HG02798 (cell line): ENCODE results near the gene P4HB.

Source experiments
- ATAC-seq: cut with Tn5 transposase; IDR thresholded peaks from one replicate; pipeline ENCODE4 v1.9.1; 2021; ENCODE audit warnings: mild to moderate bottlenecking; ENCODE audit not compliant: unreplicated experiment, poor library complexity

P4HB gene

DNA sequence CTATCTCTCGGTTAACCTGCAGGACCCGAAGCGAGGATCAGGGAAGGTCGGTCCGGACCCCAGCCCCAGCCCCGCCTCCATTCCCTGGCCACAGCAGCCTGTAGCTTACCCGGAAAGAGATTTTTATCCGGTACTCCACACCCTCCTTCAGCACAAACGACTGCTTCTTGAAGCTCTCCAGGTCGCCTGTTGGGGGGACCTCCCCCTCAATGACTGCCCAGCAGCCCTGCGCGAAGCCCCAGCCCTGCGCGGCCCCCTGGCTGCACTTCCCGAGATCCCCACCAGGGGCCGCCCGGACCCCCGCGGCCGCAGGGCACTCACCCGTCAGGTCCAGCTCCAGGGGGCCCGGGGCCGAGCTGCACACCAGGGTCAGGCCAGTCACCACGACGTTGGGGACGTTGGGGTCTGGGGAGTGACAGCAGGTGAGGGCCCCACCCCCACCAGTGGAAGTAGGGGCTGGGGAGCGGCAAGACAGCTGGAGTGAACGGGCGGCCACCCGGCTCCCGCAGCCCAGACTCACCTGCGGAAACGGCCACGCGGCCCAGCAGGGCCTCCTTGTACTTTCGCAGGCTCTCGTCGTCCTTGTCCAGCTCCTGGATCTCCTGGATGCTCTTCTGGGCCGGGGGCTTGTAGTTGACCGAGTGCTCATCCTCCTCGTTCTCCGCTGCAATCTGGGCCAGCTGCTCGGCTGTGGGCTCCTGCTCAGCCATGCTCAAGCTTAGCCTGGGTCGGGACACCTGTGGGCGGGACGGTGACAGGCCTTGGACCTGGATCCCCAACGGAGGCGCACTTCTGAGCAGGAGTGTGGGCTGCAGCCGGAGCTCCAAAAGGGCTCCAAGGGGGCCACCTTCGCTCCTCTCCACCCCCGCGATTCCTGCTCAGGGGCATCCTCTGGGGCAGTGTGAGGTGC, 9.1 kb upstream of the P4HB start:
- ATAC-seq: no peak

- no peak for ATAC-seq
These were observed 8.4 kb upstream of the P4HB start for GRCh38 chr17:81868674-81869220.

GRCh38 chr17:81867991-81868673, 7.8 kb upstream of the P4HB start:
- ATAC-seq: no peak

GRCh38 chr17:81867170-81867990, 7.0 kb upstream of the P4HB start:
- ATAC-seq: no peak

DNA sequence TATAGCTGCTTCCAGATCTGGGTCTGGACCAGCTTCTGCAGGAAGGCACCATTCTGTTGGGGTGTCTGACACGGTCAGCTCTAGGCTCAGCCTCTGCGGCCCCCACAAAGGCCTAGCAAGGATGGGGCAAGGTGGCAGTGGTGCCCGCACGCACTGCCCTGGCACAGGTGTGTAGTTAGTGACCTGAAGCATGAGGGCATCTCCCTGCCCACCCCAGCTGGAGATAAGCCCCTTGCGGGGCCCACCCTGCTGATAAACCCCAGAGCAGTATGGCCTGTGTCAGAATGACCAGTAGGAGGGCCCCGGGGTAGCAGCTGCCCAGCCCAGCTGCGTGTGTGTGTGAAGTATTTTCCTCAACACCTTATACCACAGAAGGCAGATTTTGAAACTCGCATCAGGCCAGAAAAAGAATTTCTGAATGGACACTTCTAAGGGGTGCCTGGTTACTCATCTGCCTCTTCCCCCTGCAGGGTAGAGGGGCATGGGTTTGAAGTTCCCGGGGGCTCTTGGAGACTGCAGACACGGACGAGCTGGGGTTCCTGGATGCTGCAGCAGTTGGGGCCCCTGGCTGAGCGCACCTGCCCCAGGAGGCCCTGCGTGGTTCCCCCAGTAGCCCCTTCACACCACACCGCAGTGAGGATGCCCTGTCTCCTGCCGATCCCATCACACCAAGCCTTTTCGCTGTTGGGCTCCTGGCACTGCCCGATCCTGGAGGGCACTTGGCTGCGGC, 6.3 kb upstream of the P4HB start:
- ATAC-seq: no peak

DNA sequence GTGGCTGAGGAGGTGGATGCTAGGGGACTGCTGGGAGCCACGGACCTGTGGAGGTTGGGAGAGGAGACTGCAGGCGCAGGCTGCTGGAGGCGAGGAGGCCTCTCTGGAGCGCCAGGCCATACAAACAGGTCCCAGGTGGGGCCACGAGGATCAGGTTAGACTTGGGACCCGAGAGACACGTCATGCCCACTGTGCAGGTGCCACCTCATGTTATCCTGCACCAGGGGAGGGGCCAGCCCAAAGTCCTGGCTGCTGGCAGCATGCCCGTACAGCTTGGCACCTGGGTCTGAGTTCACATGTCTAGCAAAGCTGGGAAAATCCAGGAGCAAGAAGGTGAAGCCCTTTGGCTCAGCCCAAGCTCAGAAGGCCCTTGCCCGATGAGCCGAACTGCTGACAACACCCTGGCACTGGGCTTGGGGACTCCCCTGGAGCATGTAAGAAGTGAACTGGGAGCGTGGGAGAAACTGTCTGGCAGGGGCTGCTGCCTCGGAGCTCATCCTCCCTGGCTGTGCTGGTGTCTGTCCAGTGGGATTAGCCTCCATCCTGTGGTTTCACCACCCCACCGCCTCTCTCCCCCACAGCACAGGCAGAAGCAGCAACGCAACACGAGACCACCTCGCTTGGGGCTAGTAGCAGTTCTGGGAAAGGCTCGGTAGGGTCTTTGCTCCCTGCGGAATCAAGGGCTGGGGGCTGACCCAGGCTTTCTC, 5.6 kb upstream of the P4HB start:
- ATAC-seq: no peak

DNA sequence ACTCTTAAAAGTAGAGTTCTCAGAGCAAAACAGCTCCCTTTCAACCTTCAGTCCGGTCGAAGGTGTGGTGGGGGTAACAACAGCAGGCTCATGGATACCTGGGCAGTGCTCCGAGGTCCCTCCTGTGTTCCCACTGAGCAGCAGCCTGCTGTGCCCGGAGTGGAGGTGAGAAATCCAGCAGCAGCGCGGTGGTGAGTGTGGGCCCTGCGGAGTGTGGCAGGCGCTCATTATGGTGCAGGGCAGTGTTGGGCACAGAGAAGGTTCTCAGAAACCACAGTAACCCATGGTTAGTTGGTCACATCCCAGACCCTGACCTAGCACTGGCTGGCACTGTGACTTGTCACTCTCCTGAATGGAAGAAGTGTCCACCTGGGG, 5.0 kb upstream of the P4HB start:
- no peak for ATAC-seq

GRCh38 chr17:81863833-81864768, 3.8 kb upstream of the P4HB start:
- no peak for ATAC-seq

- ATAC-seq: no peak
These were observed 2.9 kb upstream of the P4HB start for GRCh38 chr17:81863123-81863675.

DNA sequence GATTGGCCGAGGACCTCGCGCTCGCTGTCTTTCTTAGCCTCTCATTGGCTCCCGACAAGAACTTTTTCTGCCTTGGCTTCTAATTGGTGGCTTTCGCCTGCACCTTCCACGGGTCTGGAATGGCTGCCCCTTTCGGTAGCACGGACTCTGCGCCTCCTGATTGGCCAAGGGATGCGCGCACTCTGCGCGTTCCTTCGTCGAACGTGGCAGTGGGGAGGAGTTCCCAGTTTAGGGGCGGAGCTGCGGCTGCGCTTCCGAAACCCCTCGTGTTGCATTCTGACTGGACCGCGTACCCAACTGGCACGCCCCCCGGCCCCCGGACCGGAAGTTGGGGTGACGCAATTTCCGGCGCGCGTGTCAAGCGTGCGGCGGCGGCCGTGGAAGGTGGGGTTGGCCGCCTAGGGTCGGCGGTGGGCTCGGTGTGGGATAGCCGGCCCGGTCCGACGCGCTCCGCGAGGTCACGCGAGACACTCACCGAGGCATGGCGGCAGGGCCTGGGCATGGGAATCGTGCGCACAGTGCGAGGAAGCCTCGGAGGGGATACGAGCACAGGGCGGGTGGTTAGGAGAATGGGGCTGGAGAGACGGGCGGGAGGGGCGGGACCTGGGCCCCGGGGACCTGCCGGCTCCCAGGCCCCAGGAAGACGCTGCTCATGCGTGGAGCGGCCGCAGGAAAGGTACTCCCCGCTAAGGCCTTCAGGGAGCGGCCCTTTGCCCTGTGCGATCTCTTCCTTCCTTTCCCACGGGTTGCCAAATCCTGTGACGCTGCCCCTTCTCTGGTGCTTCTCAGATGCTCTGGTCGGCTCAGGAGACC, 627 bp upstream of the P4HB start:
- ATAC-seq: peak; percentile 80

- no peak for ATAC-seq
These were observed 1.1 kb downstream of the P4HB start for GRCh38 chr17:81858967-81859905.

DNA sequence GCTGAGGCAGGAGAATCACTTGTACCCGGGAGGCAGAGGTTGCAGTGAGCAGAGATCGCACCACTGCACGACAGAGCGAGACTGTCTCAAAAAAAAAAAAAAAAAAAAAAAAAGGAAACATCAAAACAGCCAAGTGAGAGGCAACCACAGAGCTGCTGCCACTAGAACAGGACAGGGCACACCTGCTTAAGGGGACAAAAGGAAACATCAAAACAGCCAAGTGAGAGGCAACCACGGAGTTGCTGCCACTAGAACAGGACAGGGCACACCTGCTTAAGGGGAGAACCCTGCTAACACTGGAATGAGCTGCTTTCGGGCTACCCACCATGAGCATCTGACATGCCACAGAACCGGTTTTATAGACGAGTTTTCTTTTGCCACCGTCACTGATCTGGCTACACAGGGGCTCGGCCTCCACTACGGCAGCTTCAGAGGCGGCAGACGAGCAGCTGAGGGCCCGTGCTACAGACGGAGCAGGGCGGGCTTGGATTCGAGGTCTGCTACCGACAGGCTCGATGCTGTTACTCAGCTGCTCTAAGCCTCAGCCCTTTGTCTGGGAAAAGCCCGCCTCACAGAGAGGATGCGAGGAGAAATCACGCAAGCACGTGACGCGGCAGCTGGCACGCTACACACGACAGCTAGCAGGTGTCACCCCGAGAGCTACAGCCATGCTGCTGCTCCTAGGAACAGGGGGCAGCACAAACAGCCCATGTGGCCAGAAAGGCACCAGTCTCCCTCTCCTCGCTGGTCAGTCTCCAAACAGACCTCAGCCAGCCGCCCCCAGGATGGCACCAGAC, 2.0 kb downstream of the P4HB start:
- no peak for ATAC-seq

GRCh38 chr17:81854974-81855774, 5.2 kb downstream of the P4HB start:
- no peak for ATAC-seq

DNA sequence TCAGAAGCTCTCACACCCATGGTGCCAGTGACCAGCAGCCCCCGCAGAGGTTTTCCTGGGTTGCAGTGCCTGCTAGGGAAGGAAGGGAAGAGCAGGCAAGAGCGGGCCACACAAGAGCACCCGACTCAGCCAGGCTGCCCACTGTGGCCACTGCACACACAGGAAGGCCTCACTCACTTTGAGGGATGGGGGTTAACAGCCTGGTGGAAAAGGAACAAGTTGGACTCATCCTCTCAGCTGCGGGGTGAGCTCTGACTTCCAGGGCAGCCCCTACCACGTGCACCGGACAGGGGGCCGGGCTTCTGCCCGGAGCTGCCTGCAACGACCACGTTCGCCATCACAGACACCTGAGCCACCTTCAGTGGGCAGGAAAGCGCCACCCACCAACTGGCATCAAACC, 8.1 kb downstream of the P4HB start:
- no peak for ATAC-seq

GRCh38 chr17:81851423-81851822, 8.9 kb downstream of the P4HB start:
- no peak for ATAC-seq
